Astrocyte (in vitro differentiated cells and primary cell): ENCODE data around the gene EYA2.

Experiments
- CTCF ChIP-seq: IDR thresholded peaks from 2 replicates; pipeline ENCODE4 v1.5.1; 2011; ENCODE audit warnings: low read depth, mild to moderate bottlenecking, inconsistent platforms, low read length, moderate library complexity; ENCODE audit not compliant: insufficient read depth
- EZH2 ChIP-seq: IDR thresholded peaks from 2 replicates; pipeline ENCODE4 v1.6.1; 2012; ENCODE audit warnings: mild to moderate bottlenecking, low read length, inconsistent platforms; ENCODE audit not compliant: insufficient read depth

GRCh38 chr20:46893051-46893450 is 1.6 kb upstream of the EYA2 start:
- TF ChIP-seq CTCF (no peak), EZH2 (no peak)
